Smooth muscle cell (in vitro differentiated cells): ENCODE measurements around the gene MEF2D. TPM values are rescaled to one million over a fixed set of nuclear protein-coding genes. Genes with fewer than 3 reads are reported as not detected.

ENCODE experiments used
- DNase-seq: peaks from one replicate; lab custom pipeline; 2025; ENCODE audit not compliant: unreplicated experiment; lab: John Stamatoyannopoulos, UW
- H2AFZ ChIP-seq: fragments of 200-600 bp; sonication (generic); 2 replicates; pipeline ENCODE4 v1.6.0; 2016; ENCODE audit warnings: antibody characterized with exemption, low read depth, mild to moderate bottlenecking
- H3F3A ChIP-seq: fragments of 200-600 bp; sonication (generic); 2 replicates; pipeline ENCODE4 v1.6.0; 2017; ENCODE audit warnings: antibody characterized with exemption, low read depth
- H3K27ac ChIP-seq: fragments of 200-600 bp; sonication (generic); 2 replicates; pipeline ENCODE4 v1.5.1; 2016; ENCODE audit warnings: low read depth, mild to moderate bottlenecking
- H3K27me3 ChIP-seq: fragments of 200-600 bp; sonication (generic); 2 replicates; pipeline ENCODE4 v1.6.1; 2016; ENCODE audit warnings: low read depth, mild to moderate bottlenecking
- H3K36me3 ChIP-seq: fragments of 200-600 bp; sonication (generic); 2 replicates; pipeline ENCODE4 v1.5.1; 2016; ENCODE audit warnings: low read depth
- H3K4me1 ChIP-seq: fragments of 200-600 bp; sonication (generic); 2 replicates; pipeline ENCODE4 v1.5.1; 2016; ENCODE audit warnings: low read depth
- H3K4me2 ChIP-seq: fragments of 200-600 bp; sonication (generic); 2 replicates; pipeline ENCODE4 v1.6.0; 2016; ENCODE audit warnings: mild to moderate bottlenecking
- H3K4me3 ChIP-seq: fragments of 200-600 bp; sonication (generic); 2 replicates; pipeline ENCODE4 v1.5.1; 2016; ENCODE audit warnings: mild to moderate bottlenecking
- H3K79me2 ChIP-seq: fragments of 200-600 bp; sonication (generic); 2 replicates; pipeline ENCODE4 v1.6.0; 2016; ENCODE audit warnings: low read depth, mild to moderate bottlenecking
- H3K9ac ChIP-seq: fragments of 200-600 bp; sonication (generic); 2 replicates; pipeline ENCODE4 v1.6.0; 2016; ENCODE audit warnings: low read depth
- H3K9me3 ChIP-seq: fragments of 200-600 bp; sonication (generic); replicated peaks from 2 replicates; pipeline ENCODE4 v1.5.1; 2016; ENCODE audit warnings: low read depth
- H4K20me1 ChIP-seq: fragments of 200-600 bp; sonication (generic); 2 replicates; pipeline ENCODE4 v1.6.0; 2016; ENCODE audit warnings: low read depth
- CTCF ChIP-seq: fragments of 200-600 bp; sonication (generic); IDR thresholded peaks from 2 replicates; pipeline ENCODE4 v1.5.1; 2017; ENCODE audit warnings: borderline replicate concordance, mild to moderate bottlenecking, antibody characterized with exemption; ENCODE audit not compliant: insufficient read depth, poor library complexity, severe bottlenecking
- WGBS: methylation state at CpG from one replicate; pipeline ENCODE4 v1.1.7; 2016; ENCODE audit warnings: low lambda C conversion rate; 5-methylcytosine and 5-hydroxymethylcytosine counted together
- polyA plus RNA-seq: library from polyadenylated mRNA; unstranded; fragments of >200 nt; fragmentation: Nextera tagmentation; extraction: Ambion mirVana; gene quantifications from 2 replicates; pipeline ENCODE4 v1.2.1, GENCODE V29; 2016
- total RNA-seq: library from RNA; depleted of rRNA; stranded (reverse); fragments of >200 nt; gene quantifications from 2 replicates; pipeline ENCODE4 v1.2.3, GENCODE V29; 2014

MEF2D gene
- total and polyA plus RNA-seq, 2 experiments from 2014 or later: 23.2 to 45.6 TPM

GRCh38 chr1:156418416-156419070, 82.0 kb downstream of the MEF2D start:
- Histone ChIP-seq H3K27me3 (peaks cover 66% of the 10 kb centered on the region), H3F3A (no peaks in the 10 kb centered on the region), H3K9ac (no peak overlapping the region), H4K20me1 (no peaks in the 10 kb centered on the region), H2AFZ (no peak overlapping the region), H3K9me3 (no peaks in the 10 kb centered on the region), H3K36me3 (no peaks in the 10 kb centered on the region), H3K79me2 (no peaks in the 10 kb centered on the region), H3K4me3 (no peak overlapping the region), H3K4me2 (no peak overlapping the region), H3K4me1 (peaks cover 6% of the 10 kb centered on the region), H3K27ac (no peak overlapping the region)
- TF ChIP-seq CTCF: no peak
- 84% methylated on average over 12 of the region's 12 CpGs for WGBS
- DNase-seq: no peak

GRCh38 chr1:156417401-156418020, 83.1 kb downstream of the MEF2D start:
- no peaks in the 10 kb centered on the region for H3F3A ChIP-seq
- no peaks in the 10 kb centered on the region for H4K20me1 ChIP-seq
- H3K27ac ChIP-seq: no peak overlapping the region
- no peak overlapping the region for H3K4me2 ChIP-seq
- no peaks in the 10 kb centered on the region for H3K36me3 ChIP-seq
- peaks cover 6% of the 10 kb centered on the region for H3K4me1 ChIP-seq
- no peaks in the 10 kb centered on the region for H3K9me3 ChIP-seq
- H2AFZ ChIP-seq: no peak overlapping the region
- WGBS: 91% methylated on average over 6 of the region's 6 CpGs
- H3K4me3 ChIP-seq: no peak overlapping the region
- no peak for DNase-seq
- no peak overlapping the region for H3K9ac ChIP-seq
- no peak for TF ChIP-seq CTCF
- H3K79me2 ChIP-seq: no peaks in the 10 kb centered on the region
- peaks cover 55% of the 10 kb centered on the region for H3K27me3 ChIP-seq

- no peak for DNase-seq
- Histone ChIP-seq H3K4me1 (peaks cover 6% of the 10 kb centered on the region), H3K4me3 (no peak overlapping the region), H3K27ac (no peak overlapping the region), H3K4me2 (no peak overlapping the region), H3K79me2 (no peaks in the 10 kb centered on the region), H3K27me3 (peaks cover 50% of the 10 kb centered on the region), H3K9me3 (no peaks in the 10 kb centered on the region), H3K9ac (no peak overlapping the region), H4K20me1 (no peaks in the 10 kb centered on the region), H3K36me3 (no peaks in the 10 kb centered on the region), H3F3A (no peaks in the 10 kb centered on the region), H2AFZ (no peak overlapping the region)
- WGBS: 34% methylated on average over 1 of the region's 1 CpG
- no peak for TF ChIP-seq CTCF
Observed at GRCh38 chr1:156416993-156417392, 83.6 kb downstream of the MEF2D start.
